ENCODE results near the gene EEFSEC. TPM values are rescaled to one million over a fixed set of nuclear protein-coding genes. Genes with fewer than 3 reads are reported as not detected.

The EEFSEC gene
- total and polyA plus RNA-seq, 5 experiments from 2014 or later: 14.7 to 27.1 (median 19.2) TPM

DNA sequence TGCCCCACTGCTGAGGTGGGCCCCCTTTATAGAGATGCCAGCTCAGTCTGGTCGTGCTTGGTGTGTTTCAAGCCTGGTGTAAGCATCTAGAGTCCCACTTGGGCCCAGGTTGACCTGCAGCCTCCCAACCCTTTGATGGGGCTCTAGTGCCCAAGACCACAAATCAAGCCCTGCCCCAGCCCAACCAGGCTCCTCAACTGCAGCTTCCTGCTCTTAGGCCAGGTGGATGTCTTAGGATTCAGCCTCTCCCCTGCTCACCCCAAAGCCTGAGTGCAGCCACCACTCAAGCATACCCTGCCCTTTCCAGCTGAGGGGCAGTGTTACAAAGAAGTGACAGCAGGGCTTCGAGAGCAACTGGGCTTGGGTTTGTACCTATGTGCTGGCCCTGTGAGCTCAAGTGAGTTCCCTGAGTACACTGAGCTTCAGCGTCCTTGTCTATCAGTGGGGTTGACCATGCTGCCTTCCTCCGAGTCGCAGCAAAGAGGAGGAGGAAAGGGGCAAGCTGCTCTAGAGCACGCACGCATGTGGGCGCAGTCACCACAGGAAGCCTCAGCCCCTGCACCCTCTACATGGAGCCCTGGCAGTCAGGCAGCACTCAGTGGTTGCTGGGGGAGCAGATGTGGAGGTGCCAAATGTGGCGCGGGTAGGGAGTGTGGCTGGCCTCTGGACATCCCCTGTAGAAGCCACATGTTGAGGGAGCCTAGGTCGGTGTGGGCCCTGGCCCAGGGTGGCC is 120.7 kb downstream of the EEFSEC start:
- ATAC-seq (peak; percentile 64 to 74), DNase-seq (peak in 1 of 10 donors; percentile 13)
- Mint-ChIP-seq H3K36me3 (peaks cover 0 to 13% (median 11%) of the 10 kb centered on the region in 3 donors), H3K27ac (peak overlapping the region in 7 of 10 donors; percentile 7 to 63 (median 36)), H3K4me1 (peaks cover 5 to 47% (median 29%) of the 10 kb centered on the region in 4 donors), H3K27me3 (no peaks in the 10 kb centered on the region), H3K4me3 (peak overlapping the region in 2 of 10 donors; percentile 19 to 38), H3K9me3 (no peaks in the 10 kb centered on the region)
- POLR2A ChIA-PET: interaction anchor here (1.1 to 1.7 kb wide), 2 partner anchors 18 to 21 kb away, joined by 4 to 8 read pairs; no protein-coding TSS in a partner anchor

DNA sequence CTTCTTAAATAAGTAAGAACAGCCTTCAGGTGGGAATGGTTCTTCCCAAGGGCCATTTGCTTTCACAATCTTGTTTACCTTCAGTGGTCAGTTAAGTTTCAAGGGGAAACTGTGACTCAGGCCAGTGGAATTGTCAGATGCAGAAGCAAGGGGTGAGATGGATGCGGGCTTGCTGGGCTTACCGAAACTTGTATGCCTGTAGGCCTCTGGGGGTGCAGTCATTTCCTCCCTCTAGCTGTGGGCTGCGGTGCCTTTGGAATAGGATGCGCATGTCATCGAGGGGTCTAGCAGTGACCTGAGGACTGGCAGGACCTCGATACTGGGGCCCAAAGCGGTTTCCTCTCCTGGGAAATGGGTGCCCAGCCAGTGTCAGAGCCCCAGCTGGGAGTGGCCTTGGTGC is 121.6 kb downstream of the EEFSEC start:
- no peak for ATAC-seq
- no peaks in the 10 kb centered on the region for H3K27me3 Mint-ChIP-seq
- H3K4me3 Mint-ChIP-seq: no peak overlapping the region
- no peak for DNase-seq
- POLR2A ChIA-PET: interaction anchor here (1.4 kb wide), 1 partner anchor 22 kb away, joined by 3 read pairs; no protein-coding TSS in a partner anchor
- H3K27ac Mint-ChIP-seq: peak overlapping the region in 2 of 10 donors; percentile 60 to 67
- no peaks in the 10 kb centered on the region for H3K9me3 Mint-ChIP-seq
- H3K4me1 Mint-ChIP-seq: peaks cover 5 to 45% (median 29%) of the 10 kb centered on the region in 4 donors
- peaks cover 0 to 13% (median 6%) of the 10 kb centered on the region in 3 donors for H3K36me3 Mint-ChIP-seq

GRCh38 chr3:128275316-128276145 is 122.2 kb downstream of the EEFSEC start:
- no peak for DNase-seq
- POLR2A ChIA-PET: interaction anchor here (1.3 to 1.4 kb wide), 2 partner anchors 21 to 43 kb away, joined by 3 read pairs; no protein-coding TSS in a partner anchor
- Mint-ChIP-seq H3K9me3 (no peaks in the 10 kb centered on the region), H3K4me1 (peaks cover 7 to 42% (median 29%) of the 10 kb centered on the region in 4 donors), H3K27ac (peak overlapping the region in 5 of 10 donors; percentile 5 to 67 (median 29)), H3K27me3 (no peaks in the 10 kb centered on the region), H3K36me3 (peaks cover 0 to 13% (median 4%) of the 10 kb centered on the region in 3 donors), H3K4me3 (no peak overlapping the region)
- ATAC-seq: no peak

DNA sequence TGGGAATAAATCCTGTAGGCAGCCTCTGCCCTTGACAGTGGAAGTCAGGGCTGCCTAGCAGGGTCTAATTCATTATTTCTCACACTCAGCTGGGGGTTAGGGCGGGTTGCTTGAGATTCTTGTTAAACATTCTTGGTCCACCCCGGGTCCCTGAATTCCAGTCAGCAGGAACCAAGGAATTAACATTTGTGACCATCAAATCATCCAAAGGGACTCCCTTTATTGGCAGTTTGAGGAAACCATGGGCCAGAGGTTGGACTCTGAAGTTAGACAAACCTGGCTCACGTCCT is 122.8 kb downstream of the EEFSEC start:
- no peak for DNase-seq
- peak overlapping the region in 1 of 10 donors; percentile 67 for H3K27ac Mint-ChIP-seq

GRCh38 chr3:128276577-128277183 is 123.4 kb downstream of the EEFSEC start:
- Mint-ChIP-seq H3K36me3 (peaks cover 0 to 7% (median 2%) of the 10 kb centered on the region in 3 donors), H3K9me3 (no peaks in the 10 kb centered on the region), H3K27me3 (no peaks in the 10 kb centered on the region), H3K4me3 (no peak overlapping the region), H3K4me1 (peaks cover 7 to 43% (median 31%) of the 10 kb centered on the region in 4 donors), H3K27ac (peak overlapping the region in 6 of 10 donors; percentile 18 to 65 (median 51))
- DNase-seq: no peak
- POLR2A ChIA-PET: no interaction called here
- ATAC-seq: no peak

More for the DNA sequence above, 122.8 kb downstream of the EEFSEC start:
- Mint-ChIP-seq H3K4me3 (no peak overlapping the region), H3K9me3 (no peaks in the 10 kb centered on the region), H3K4me1 (peaks cover 7 to 43% (median 30%) of the 10 kb centered on the region in 4 donors), H3K36me3 (peaks cover 0 to 9% (median under 1%) of the 10 kb centered on the region in 3 donors), H3K27me3 (no peaks in the 10 kb centered on the region)
- no peak for ATAC-seq
- POLR2A ChIA-PET: interaction anchor here (1.3 to 1.4 kb wide), 2 partner anchors 21 to 43 kb away, joined by 3 read pairs; no protein-coding TSS in a partner anchor

DNA sequence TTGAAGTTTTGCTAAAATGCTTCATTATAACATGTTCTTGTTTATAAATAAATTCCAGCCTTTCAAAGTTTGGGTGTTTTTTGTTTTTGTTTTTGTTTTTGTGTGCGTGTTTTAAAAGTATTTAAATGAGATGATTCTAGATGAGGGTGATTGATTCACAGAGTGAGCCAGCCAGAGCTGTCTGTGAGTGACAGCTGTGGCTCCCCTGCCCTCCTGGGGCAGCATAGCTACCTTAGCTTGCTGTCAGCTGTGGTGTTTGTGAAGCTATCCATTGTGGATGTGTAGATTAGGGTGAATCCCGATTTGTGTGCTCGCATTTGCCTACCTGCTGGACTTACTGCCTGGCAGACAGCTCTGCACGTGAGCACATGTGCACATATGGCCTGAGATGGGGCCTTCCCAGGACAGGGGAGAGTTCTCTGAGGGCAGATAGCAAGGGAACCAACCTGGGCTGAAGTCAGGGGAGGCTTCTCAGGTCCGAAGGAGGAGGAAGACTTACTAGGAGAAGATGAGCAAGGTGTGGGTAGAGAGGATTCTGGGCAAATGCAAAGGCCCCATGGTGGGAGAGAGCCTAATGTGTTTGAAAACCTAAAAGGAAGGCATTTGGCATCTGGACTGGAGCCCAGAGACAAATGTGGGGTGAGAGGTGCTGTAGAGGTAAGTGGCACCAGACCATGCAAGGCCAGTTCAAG is 124.2 kb downstream of the EEFSEC start:
- peaks cover 7 to 44% (median 31%) of the 10 kb centered on the region in 4 donors for H3K4me1 Mint-ChIP-seq
- POLR2A ChIA-PET: interaction anchor here (1.1 kb wide), 1 partner anchor 12 kb away, joined by 3 read pairs; no protein-coding TSS in a partner anchor

GRCh38 chr3:128278130-128278529 is 124.8 kb downstream of the EEFSEC start:
- Mint-ChIP-seq H3K4me1 (peaks cover 7 to 38% (median 31%) of the 10 kb centered on the region in 4 donors), H3K4me3 (no peak overlapping the region), H3K27me3 (no peaks in the 10 kb centered on the region), H3K27ac (peak overlapping the region in 7 of 10 donors; percentile 0 to 71 (median 22)), H3K9me3 (no peaks in the 10 kb centered on the region), H3K36me3 (peaks cover 0 to 3% (median 2%) of the 10 kb centered on the region in 3 donors)
- DNase-seq (no peak), ATAC-seq (no peak)
- POLR2A ChIA-PET: interaction anchor here (1.0 to 1.1 kb wide), 3 partner anchors 8 to 38 kb away, joined by 3 to 4 read pairs (median 3); no protein-coding TSS in a partner anchor

More for the DNA sequence above, 124.2 kb downstream of the EEFSEC start:
- Mint-ChIP-seq H3K4me3 (no peak overlapping the region), H3K27me3 (no peaks in the 10 kb centered on the region), H3K9me3 (no peaks in the 10 kb centered on the region), H3K36me3 (peaks cover 0 to 3% (median 2%) of the 10 kb centered on the region in 3 donors), H3K27ac (peak overlapping the region in 7 of 10 donors; percentile 0 to 86 (median 34))
- DNase-seq: no peak
- no peak for ATAC-seq

DNA sequence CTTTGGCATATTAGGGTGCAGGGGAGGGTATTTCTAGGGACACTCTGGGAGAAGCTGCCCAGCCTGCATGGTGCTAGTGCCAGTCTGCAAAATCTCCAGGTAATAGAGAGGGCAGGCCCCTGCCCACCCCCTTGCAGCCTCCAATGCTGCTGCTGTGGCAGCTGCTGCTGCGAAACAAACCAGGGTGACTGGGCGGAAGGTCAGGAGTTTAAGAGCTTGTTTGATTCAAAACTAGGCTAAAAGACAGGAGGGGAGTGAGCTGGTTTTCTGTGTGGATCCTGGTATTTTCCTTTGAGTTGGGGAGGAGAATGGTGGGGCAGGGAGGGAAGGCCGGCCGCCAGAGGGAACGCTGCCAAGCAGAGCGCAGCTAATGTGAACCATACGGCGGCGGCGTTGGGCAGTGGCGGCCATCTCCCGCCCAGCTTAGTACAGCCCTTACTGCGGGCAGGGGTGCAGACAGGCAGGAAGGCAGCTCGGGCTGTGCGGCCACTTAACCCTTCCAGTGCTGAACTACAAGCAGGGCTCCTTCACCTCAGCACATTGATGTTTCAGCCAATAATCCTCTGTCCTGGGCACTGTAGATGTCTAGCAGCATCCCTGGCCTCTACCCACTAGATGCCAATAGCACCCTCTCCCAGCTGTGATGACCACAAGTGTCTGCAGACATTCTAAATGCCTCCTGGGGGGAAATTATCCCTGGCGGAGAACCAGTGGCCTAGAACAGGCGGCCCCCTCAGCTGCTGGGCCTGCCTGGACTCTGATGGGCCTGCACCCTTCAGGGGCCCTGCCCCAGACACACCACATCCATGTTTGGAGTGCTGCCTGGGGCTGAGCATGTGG is 125.7 kb downstream of the EEFSEC start:
- H3K4me3 Mint-ChIP-seq: no peak overlapping the region
- ATAC-seq: no peak
- H3K4me1 Mint-ChIP-seq: peaks cover 7 to 34% (median 31%) of the 10 kb centered on the region in 4 donors
- POLR2A ChIA-PET: interaction anchor here (0.6 to 1.1 kb wide), 4 partner anchors 9 to 330 kb away, joined by 3 to 4 read pairs (median 3); no protein-coding TSS in a partner anchor
- peak overlapping the region in 3 of 10 donors; percentile 22 to 74 (median 29) for H3K27ac Mint-ChIP-seq
- H3K9me3 Mint-ChIP-seq: no peaks in the 10 kb centered on the region
- H3K36me3 Mint-ChIP-seq: peaks cover 0 to 10% (median 4%) of the 10 kb centered on the region in 3 donors
- no peaks in the 10 kb centered on the region for H3K27me3 Mint-ChIP-seq
- no peak for DNase-seq

DNA sequence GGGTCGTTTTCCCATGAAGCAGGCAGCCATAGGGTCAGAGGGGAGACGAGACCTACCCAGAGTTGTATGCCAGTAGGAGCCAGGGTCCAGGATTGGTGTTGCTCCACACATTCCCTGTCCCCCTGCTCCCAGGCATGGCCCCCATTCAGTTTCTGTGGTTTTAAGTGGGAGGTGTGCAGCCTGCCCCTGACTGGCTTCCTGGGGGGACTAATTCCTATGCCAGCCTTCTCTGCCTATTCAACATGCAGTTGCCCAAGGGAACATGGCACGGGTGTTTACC is 126.3 kb downstream of the EEFSEC start:
- H3K36me3 Mint-ChIP-seq: peaks cover 0 to 12% (median 6%) of the 10 kb centered on the region in 3 donors
- H3K27ac Mint-ChIP-seq: peak overlapping the region in 1 of 10 donors; percentile 46
- no peaks in the 10 kb centered on the region for H3K9me3 Mint-ChIP-seq
- DNase-seq (no peak), ATAC-seq (no peak)
- H3K4me1 Mint-ChIP-seq: peaks cover 4 to 28% (median 26%) of the 10 kb centered on the region in 4 donors
- H3K4me3 Mint-ChIP-seq: no peak overlapping the region
- H3K27me3 Mint-ChIP-seq: no peaks in the 10 kb centered on the region
- POLR2A ChIA-PET: no interaction called here

DNA sequence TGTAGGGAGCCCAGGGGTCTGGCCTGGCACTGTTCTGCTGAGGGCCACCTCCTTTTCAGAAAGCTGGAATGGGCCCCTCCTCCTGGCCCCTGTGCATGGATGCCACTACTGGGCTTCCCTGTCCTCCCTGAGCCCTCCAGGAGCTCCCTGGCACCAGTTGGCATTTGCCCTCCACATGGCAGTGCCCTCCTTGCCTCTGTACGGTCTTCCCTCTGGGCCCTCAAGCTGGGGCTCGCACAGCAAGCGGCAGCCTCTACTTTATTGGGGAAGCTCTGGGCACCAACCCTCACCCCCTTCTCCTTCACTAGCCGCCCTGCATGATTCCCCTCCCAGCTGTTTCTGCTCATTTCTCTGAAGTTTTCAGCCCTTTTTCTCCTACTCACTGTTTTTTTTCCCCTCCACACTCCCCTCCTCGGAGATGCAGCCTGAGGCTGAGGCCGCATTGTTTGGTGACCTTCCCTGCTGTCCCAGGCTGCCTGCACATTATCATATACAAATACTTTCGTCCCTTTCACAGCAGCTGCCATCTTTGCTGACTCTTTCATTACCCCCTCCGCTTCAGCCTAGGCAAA is 127.3 kb downstream of the EEFSEC start:
- no peak for DNase-seq
- no peaks in the 10 kb centered on the region for H3K27me3 Mint-ChIP-seq
- no peaks in the 10 kb centered on the region for H3K9me3 Mint-ChIP-seq
- no peak for ATAC-seq
- H3K36me3 Mint-ChIP-seq: peaks cover 0 to 12% (median 6%) of the 10 kb centered on the region in 3 donors
- H3K4me3 Mint-ChIP-seq: no peak overlapping the region
- peaks cover 4 to 36% (median 24%) of the 10 kb centered on the region in 4 donors for H3K4me1 Mint-ChIP-seq
- peak overlapping the region in 6 of 10 donors; percentile 54 to 71 (median 60) for H3K27ac Mint-ChIP-seq
- POLR2A ChIA-PET: no interaction called here

DNA sequence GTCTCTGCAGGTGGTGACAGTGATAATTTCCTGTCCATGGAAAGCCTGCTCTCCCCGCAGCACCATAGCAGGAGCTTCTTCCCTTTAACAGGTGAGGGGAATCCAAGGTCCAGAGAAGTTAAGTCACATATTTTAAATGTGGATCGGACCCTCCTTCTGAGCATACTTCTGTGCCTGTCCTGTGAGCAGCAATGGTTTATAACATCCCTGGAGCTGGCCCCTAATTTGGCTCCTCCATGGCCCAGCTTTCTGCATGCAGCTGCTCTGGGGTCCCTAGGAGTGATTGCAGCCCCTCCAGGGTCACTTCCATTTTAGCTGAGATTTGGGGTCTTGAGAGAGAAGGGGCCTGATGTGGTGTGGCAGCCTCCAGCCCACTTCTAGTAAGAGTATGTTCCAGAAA is 127.8 kb downstream of the EEFSEC start:
- no peak overlapping the region for H3K4me3 Mint-ChIP-seq
- H3K4me1 Mint-ChIP-seq: peaks cover 4 to 41% (median 25%) of the 10 kb centered on the region in 4 donors
- H3K27me3 Mint-ChIP-seq: no peaks in the 10 kb centered on the region
- POLR2A ChIA-PET: no interaction called here
- no peaks in the 10 kb centered on the region for H3K9me3 Mint-ChIP-seq
- ATAC-seq: no peak
- no peak for DNase-seq
- H3K27ac Mint-ChIP-seq: peak overlapping the region in 9 of 10 donors; percentile 3 to 77 (median 60)
- peaks cover 0 to 12% (median 9%) of the 10 kb centered on the region in 3 donors for H3K36me3 Mint-ChIP-seq
